IMR-90 (cell line): ENCODE results near the gene ARRDC1. TPM values are rescaled to one million over a fixed set of nuclear protein-coding genes. Genes with fewer than 3 reads are reported as not detected.

Source experiments
- ATAC-seq: fragments of 200-7000 bp; cut with Tn5 transposase; 2 replicates; pipeline ENCODE4 v1.9.1; 2020; ENCODE audit warnings: low read depth, mild to moderate bottlenecking, moderate library complexity
- BruUV-seq: library from RNA; stranded (reverse); fragments of 400-500 nt; replicated peaks from 2 replicates; lab custom pipeline; 2021; lab: Mats Ljungman, UMichigan
- CTCF ChIA-PET: fragments of 300-600 bp; formaldehyde crosslinking; extraction: SDS; loops from one replicate; lab custom pipeline; 2021; ENCODE audit warnings: antibody characterized with exemption; lab: Yijun Ruan, JAX
- POLR2A ChIA-PET: fragments of 300-600 bp; sonication (Branson Sonifier 250); formaldehyde crosslinking; loops from one replicate; lab custom pipeline; 2022; ENCODE audit warnings: antibody characterized with exemption; ENCODE audit not compliant: unreplicated experiment; lab: Charles Lee
- DNase-seq: peaks from one replicate; pipeline ENCODE4 v3.0.0; 2013
- H2AFZ ChIP-seq: replicated peaks from 2 replicates; pipeline ENCODE3; 2013; ENCODE audit warnings: low read length, mild to moderate bottlenecking; ENCODE audit not compliant: poor library complexity
- H2AK5ac ChIP-seq: 2 replicates; pipeline ENCODE4 v1.6.1; 2013; ENCODE audit warnings: low read depth, low read length, inconsistent platforms
- H2AK9ac ChIP-seq: replicated peaks from 2 replicates; pipeline ENCODE3; 2013; ENCODE audit warnings: mild to moderate bottlenecking, low read depth, low read length, moderate library complexity; ENCODE audit not compliant: poor library complexity
- H2BK120ac ChIP-seq: 2 replicates; pipeline ENCODE4 v1.6.1; 2013; ENCODE audit warnings: low read depth, low read length, inconsistent platforms
- H2BK15ac ChIP-seq: 3 replicates; pipeline ENCODE4 v1.6.1; 2013; ENCODE audit warnings: low read depth, low read length, inconsistent platforms
- H2BK20ac ChIP-seq: 2 replicates; pipeline ENCODE4 v1.6.1; 2013; ENCODE audit warnings: low read depth, mild to moderate bottlenecking, inconsistent platforms, low read length, moderate library complexity
- H2BK5ac ChIP-seq: 2 replicates; pipeline ENCODE4 v1.6.1; 2013; ENCODE audit warnings: mild to moderate bottlenecking, low read depth, low read length, inconsistent platforms; ENCODE audit not compliant: poor library complexity, severe bottlenecking
- H3K14ac ChIP-seq: replicated peaks from 2 replicates; pipeline ENCODE4 v1.6.1; 2013; ENCODE audit warnings: low read depth, low read length, inconsistent platforms
- H3K18ac ChIP-seq: 2 replicates; pipeline ENCODE4 v1.6.1; 2013; ENCODE audit warnings: low read depth, low read length, control low read depth
- H3K23ac ChIP-seq: 2 replicates; pipeline ENCODE4 v1.6.1; 2013; ENCODE audit warnings: low read depth, low read length, inconsistent platforms
- H3K27ac ChIP-seq: 2 replicates; pipeline ENCODE4 v1.5.1; 2013; ENCODE audit warnings: mild to moderate bottlenecking, control low read depth, low read length; ENCODE audit not compliant: insufficient read depth
- H3K27me3 ChIP-seq: 2 replicates; pipeline ENCODE4 v1.6.1; 2013; ENCODE audit warnings: low read length; ENCODE audit not compliant: control insufficient read depth, insufficient read depth
- H3K36me3 ChIP-seq: 2 replicates; pipeline ENCODE4 v1.6.1; 2013; ENCODE audit warnings: low read length, mixed read lengths; ENCODE audit not compliant: control insufficient read depth, insufficient read depth
- H3K4ac ChIP-seq: 2 replicates; pipeline ENCODE4 v1.6.1; 2013; ENCODE audit warnings: low read depth, low read length, inconsistent platforms
- H3K4me1 ChIP-seq: 2 replicates; pipeline ENCODE4 v1.6.1; 2013; ENCODE audit warnings: low read length, mixed read lengths; ENCODE audit not compliant: control insufficient read depth, insufficient read depth
- H3K4me2 ChIP-seq: 2 replicates; pipeline ENCODE4 v1.6.1; 2013; ENCODE audit warnings: low read depth, mild to moderate bottlenecking, control low read depth, low read length, moderate library complexity
- H3K4me3 ChIP-seq: 2 replicates; pipeline ENCODE4 v1.5.1; 2013; ENCODE audit warnings: low read depth, mild to moderate bottlenecking, control low read depth, low read length, moderate library complexity; ENCODE audit not compliant: insufficient read depth
- H3K56ac ChIP-seq: 2 replicates; pipeline ENCODE4 v1.6.1; 2013; ENCODE audit warnings: low read length, inconsistent platforms; ENCODE audit not compliant: insufficient read depth; ENCODE audit errors: extremely low read depth
- H3K79me1 ChIP-seq, 2 experiments: 2 replicates each; pipeline ENCODE4 v1.6.1; 2013; ENCODE audit warnings: low read length in 2 of 2, inconsistent platforms in 1 of 2, low read depth in 1 of 2
- H3K9ac ChIP-seq: 2 replicates; pipeline ENCODE4 v1.6.1; 2013; ENCODE audit warnings: low read depth, low read length, control low read depth
- H3K9me1 ChIP-seq: 2 replicates; pipeline ENCODE4 v1.6.1; 2013; ENCODE audit warnings: low read length, inconsistent platforms; ENCODE audit not compliant: insufficient read depth
- H3K9me3 ChIP-seq: 2 replicates; pipeline ENCODE4 v1.6.1; 2013; ENCODE audit warnings: low read length; ENCODE audit not compliant: control insufficient read depth, insufficient read depth
- H4K20me1 ChIP-seq: 2 replicates; pipeline ENCODE4 v1.6.1; 2013; ENCODE audit warnings: low read length, inconsistent platforms; ENCODE audit not compliant: insufficient read depth
- H4K5ac ChIP-seq: 2 replicates; pipeline ENCODE4 v1.6.1; 2013; ENCODE audit warnings: mild to moderate bottlenecking, low read depth, low read length, control low read depth
- H4K8ac ChIP-seq, 2 experiments: 2 replicates each; pipeline ENCODE4 v1.6.1; 2013; ENCODE audit warnings: low read depth in 2 of 2, low read length in 2 of 2, control low read depth in 1 of 2, inconsistent platforms in 1 of 2
- H4K91ac ChIP-seq: 2 replicates; pipeline ENCODE4 v1.6.1; 2013; ENCODE audit warnings: low read depth, low read length, inconsistent platforms; ENCODE audit not compliant: insufficient read depth
- CHD1 ChIP-seq: IDR thresholded peaks from 2 replicates; pipeline ENCODE4 v1.6.1; 2012; ENCODE audit warnings: low read depth, low read length, improper control_type of control experiment
- CTCF ChIP-seq: conservative IDR thresholded peaks from 2 replicates; pipeline ENCODE4 v1.5.1; 2012; ENCODE audit warnings: mild to moderate bottlenecking, low read depth, low read length, improper control_type of control experiment
- MAFK ChIP-seq: IDR thresholded peaks from 2 replicates; pipeline ENCODE4 v1.6.1; 2012; ENCODE audit warnings: low read depth, low read length, improper control_type of control experiment
- MAZ ChIP-seq: IDR thresholded peaks from 2 replicates; pipeline ENCODE4 v1.6.1; 2012; ENCODE audit warnings: low read depth, mild to moderate bottlenecking, low read length, improper control_type of control experiment, moderate library complexity, borderline replicate concordance
- RFX5 ChIP-seq: IDR thresholded peaks from 2 replicates; pipeline ENCODE4 v1.8.0; 2012; ENCODE audit warnings: low read depth, mild to moderate bottlenecking, low read length, moderate library complexity
- SMC3 ChIP-seq: fragments of 150-350 bp; IDR thresholded peaks from 2 replicates; pipeline ENCODE4 v1.6.1; 2016; ENCODE audit warnings: low read depth, mild to moderate bottlenecking, antibody characterized with exemption, low read length, moderate library complexity
- WGBS, 2 experiments: methylation state at CpG; one replicate each; pipeline versions ENCODE4 v1.1.5 to v1.1.7; 2013; ENCODE audit warnings: missing lambda C conversion rate in 2 of 2; ENCODE audit not compliant: insufficient read length in 1 of 2; ENCODE audit errors: extremely low coverage in 2 of 2; 5-methylcytosine and 5-hydroxymethylcytosine counted together
- dilution Hi-C: fragments of 300-500 bp; cut with HindIII; formaldehyde crosslinking; loops from one replicate; pipeline ENCODE4 v1.14.3; 2018; ENCODE audit warnings: low sequenced_read_pairs; ENCODE audit not compliant: unreplicated experiment
- in situ Hi-C: fragments of 300-500 bp; cut with MboI; formaldehyde crosslinking; loops from 3 replicates; pipeline ENCODE4 v1.14.3; 2019; ENCODE audit warnings: low sequenced_read_pairs, inconsistent platforms, mixed read lengths
- intact Hi-C: fragments of 100-400 bp; cut with micrococcal nuclease; formaldehyde crosslinking; loops from 2 replicates; pipeline ENCODE4 v1.10.0; 2022
- polyA plus RNA-seq, 3 experiments: library from polyadenylated mRNA; depleted of rRNA; stranded (reverse); fragments of >200 nt; gene quantifications; 2 replicates each; pipeline ENCODE4 v1.2.3, GENCODE V29; 2012; ENCODE audit warnings: low replicate concordance in 1 of 3
- total RNA-seq: library from RNA; depleted of rRNA; stranded (reverse); fragments of >200 nt; gene quantifications from 2 replicates; pipeline ENCODE4 v1.2.3, GENCODE V29; 2012
- TF ChIP-seq, protein P1 (sequence below): fragments of 150-350 bp; IDR thresholded peaks from 2 replicates; pipeline ENCODE4 v1.6.1; 2017; ENCODE audit warnings: mild to moderate bottlenecking, antibody characterized with exemption, low read length, low read depth

ARRDC1 gene
- total and polyA plus RNA-seq, 2 of the 4 experiments (the other 2 are of a cell fraction) = 7.7 to 41.4 TPM

- ChIA-PET POLR2A (no interaction called here), CTCF (no interaction called here)
- Histone ChIP-seq H3K4me3 (no peak overlapping the region), H4K8ac (no peak overlapping the region), H3K23ac (no peak overlapping the region), H4K20me1 (0 out of 2 replicates have a peak, but pooled peaks cover 4% of the 10 kb centered on the region), H3K9me1 (no peaks in the 10 kb centered on the region), H3K4ac (no peak overlapping the region), H3K56ac (no peak overlapping the region), H3K36me3 (peaks cover 30% of the 10 kb centered on the region), H4K91ac (no peak overlapping the region), H3K9ac (no peak overlapping the region), H3K9me3 (no peaks in the 10 kb centered on the region), H3K27ac (no peak overlapping the region), H3K14ac (no peak overlapping the region), H2BK5ac (no peak overlapping the region), H2BK20ac (no peak overlapping the region), H2BK15ac (no peak overlapping the region), H2AK9ac (no peak overlapping the region), H2BK120ac (no peak overlapping the region), H3K4me1 (no peaks in the 10 kb centered on the region), H3K18ac (no peak overlapping the region), H2AFZ (no peak overlapping the region), H3K79me1 (peaks cover 5 to 11% of the 10 kb centered on the region in 2 experiments; a peak in 3 of 4 replicates), H3K4me2 (no peak overlapping the region), H3K27me3 (no peaks in the 10 kb centered on the region), H4K5ac (no peak overlapping the region), H2AK5ac (no peak overlapping the region)
- dilution Hi-C loops (no loop called here), intact Hi-C loops (no loop called here), in situ Hi-C loops (no loop called here)
- DNase-seq = no peak
- no TSS peak for BruUV-seq
- 97% methylated on average over 5 of the region's 18 CpGs; no CpG with 5 or more reads in 1 of the 2 experiments for WGBS, 2 experiments
- ATAC-seq = no peak
- TF ChIP-seq CHD1 (no peak), MAZ (no peak), MAFK (no peak), RFX5 (no peak), SMC3 (no peak), CTCF (no peak)
- TF ChIP-seq, protein P1, sequence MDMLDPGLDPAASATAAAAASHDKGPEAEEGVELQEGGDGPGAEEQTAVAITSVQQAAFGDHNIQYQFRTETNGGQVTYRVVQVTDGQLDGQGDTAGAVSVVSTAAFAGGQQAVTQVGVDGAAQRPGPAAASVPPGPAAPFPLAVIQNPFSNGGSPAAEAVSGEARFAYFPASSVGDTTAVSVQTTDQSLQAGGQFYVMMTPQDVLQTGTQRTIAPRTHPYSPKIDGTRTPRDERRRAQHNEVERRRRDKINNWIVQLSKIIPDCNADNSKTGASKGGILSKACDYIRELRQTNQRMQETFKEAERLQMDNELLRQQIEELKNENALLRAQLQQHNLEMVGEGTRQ = no peak
These were observed 40.6 kb upstream of the ARRDC1 start for GRCh38 chr9:137564817-137565411.
